ENCODE data around the gene APOD. TPM values are rescaled to one million over a fixed set of nuclear protein-coding genes. Genes with fewer than 3 reads are reported as not detected.
"Not testable (repeated sequence)": the region's sequence is repeated elsewhere in the genome, so short reads cannot be mapped to it uniquely, and the experiment has no call there.

The APOD gene
- total and polyA plus RNA-seq, 2 of the 8 experiments (the other 6 are each of a cell fraction or from before 2014, with no cell fraction given): not detected

DNA sequence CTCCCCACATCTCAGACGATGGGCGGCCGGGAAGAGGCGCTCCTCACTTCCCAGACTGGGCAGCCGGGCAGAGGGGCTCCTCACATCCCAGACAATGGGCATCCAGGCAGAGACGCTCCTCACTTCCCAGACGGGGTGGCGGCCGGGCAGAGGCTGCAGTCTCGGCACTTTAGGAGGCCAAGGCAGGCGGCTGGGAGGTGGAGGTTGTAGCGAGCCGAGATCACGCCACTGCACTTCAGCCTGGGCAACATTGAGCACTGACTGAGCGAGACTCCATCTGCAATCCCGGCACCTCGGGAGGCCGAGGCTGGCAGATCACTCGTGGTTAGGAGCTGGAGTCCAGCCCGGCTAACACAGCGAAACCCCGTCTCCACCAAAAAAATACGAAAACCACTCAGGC lies 16.2 kb upstream of the APOD start:
- FAIRE-seq; H3K56ac ChIP-seq (replicated peaks; ENCODE audit: insufficient read length, low read depth, low read length); H3K27me3 ChIP-seq (replicated peaks in 1 of 4; ENCODE audit: control insufficient read depth in 3 of 4, extremely low read depth in 1 of 4, insufficient read depth in 3 of 4, low read length in 3 of 4); H3K9ac ChIP-seq (replicated peaks in 1 of 4; ENCODE audit: extremely low read depth in 1 of 4, low read depth in 3 of 4, low read length in 3 of 4); H4K91ac ChIP-seq (replicated peaks; ENCODE audit: insufficient read length, low read length); POLR2A ChIA-PET (ENCODE audit: partially characterized antibody); H3K4me2 ChIP-seq (ENCODE audit: insufficient read depth in 1 of 2, low read depth in 2 of 2, low read length in 2 of 2); H3K4ac ChIP-seq (replicated peaks; ENCODE audit: insufficient read length, low read depth, low read length); H2BK120ac ChIP-seq (replicated peaks; ENCODE audit: low read depth, low read length); H2BK20ac ChIP-seq (ENCODE audit: low read length); H2AFZ ChIP-seq (ENCODE audit: low read length); H3K18ac ChIP-seq (ENCODE audit: extremely low read depth, low read length); H4K5ac ChIP-seq (ENCODE audit: insufficient read length, low read depth, low read length); H3K79me2 ChIP-seq (ENCODE audit: control insufficient read depth in 1 of 2, insufficient read depth in 2 of 2, low read length in 2 of 2); H2AK5ac ChIP-seq (ENCODE audit: low read depth, low read length); DNase-seq (ENCODE audit: low read depth in 1 of 2, low spot score in 2 of 2); CTCF ChIA-PET (ENCODE audit: partially characterized antibody); H4K20me1 ChIP-seq (replicated peaks in 1 of 2; ENCODE audit: control insufficient read depth in 1 of 2, insufficient read depth in 2 of 2, low read length in 2 of 2); H3K79me1 ChIP-seq (ENCODE audit: low read depth, low read length); H3K23me2 ChIP-seq (ENCODE audit: low read depth, low read length); H3K36me3 ChIP-seq (ENCODE audit: control insufficient read depth in 2 of 4, insufficient read depth in 4 of 4, low read length in 3 of 4); H3K4me1 ChIP-seq (replicated peaks in 1 of 4; ENCODE audit: control insufficient read depth in 3 of 4, insufficient read depth in 4 of 4, low read length in 3 of 4); H3K27ac ChIP-seq (ENCODE audit: low read depth, low read length); H2BK5ac ChIP-seq (ENCODE audit: low read depth, low read length); H2BK12ac ChIP-seq (ENCODE audit: low read depth, low read length); H2BK15ac ChIP-seq (ENCODE audit: low read length); H4K8ac ChIP-seq (ENCODE audit: extremely low read depth, insufficient read depth, low read length); H3K14ac ChIP-seq (ENCODE audit: insufficient read length); H3K4me3 ChIP-seq (ENCODE audit: extremely low read depth in 1 of 4, insufficient read depth in 2 of 4, low read depth in 3 of 4, low read length in 4 of 4); H3K23ac ChIP-seq (ENCODE audit: insufficient read length): not testable (repeated sequence)
- 96% methylated on average over 14 of the region's 23 CpGs; no CpG with 5 or more reads in 1 of the 2 experiments for WGBS, 2 experiments (ENCODE audit: extremely low coverage in 1 of 2, insufficient coverage in 1 of 2, insufficient read length in 1 of 2, insufficient replicate concordance in 2 of 2, low coverage in 1 of 2, low lambda C conversion rate in 2 of 2, missing lambda C conversion rate in 1 of 2)
- H3K9me3 ChIP-seq (ENCODE audit: insufficient read depth in 2 of 2, low read depth in 1 of 2, low read length in 1 of 2): peaks cover 18 to 23% of the 10 kb centered on the region in 2 experiments; a peak in 3 of 4 replicates

DNA sequence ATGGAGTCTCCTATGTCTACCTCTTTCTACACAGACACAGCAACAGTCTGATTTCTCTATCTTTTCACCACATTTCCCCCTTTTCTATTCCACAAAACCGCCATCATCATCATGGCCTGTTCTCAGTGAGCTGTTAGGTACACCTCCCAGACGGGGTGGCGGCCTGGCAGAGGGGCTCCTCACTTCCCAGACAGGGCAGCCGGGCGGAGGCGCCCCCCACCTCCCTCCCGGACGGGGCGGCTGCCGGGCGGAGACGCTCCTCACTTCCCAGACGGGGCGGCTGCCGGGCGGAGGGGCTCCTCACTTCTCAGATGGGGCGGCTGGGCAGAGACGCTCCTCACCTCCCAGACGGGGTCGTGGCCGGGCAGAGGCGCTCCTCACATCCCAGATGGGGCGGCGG lies 15.8 kb upstream of the APOD start:
- H4K20me1 ChIP-seq (replicated peaks in 1 of 2; ENCODE audit: control insufficient read depth in 1 of 2, insufficient read depth in 2 of 2, low read length in 2 of 2); H2AFZ ChIP-seq (ENCODE audit: low read length); H2AK5ac ChIP-seq (ENCODE audit: low read depth, low read length); H2BK20ac ChIP-seq (ENCODE audit: low read length); H3K4me2 ChIP-seq (ENCODE audit: insufficient read depth in 1 of 2, low read depth in 2 of 2, low read length in 2 of 2); H3K23ac ChIP-seq (ENCODE audit: insufficient read length); H2BK5ac ChIP-seq (ENCODE audit: low read depth, low read length); H3K9ac ChIP-seq (replicated peaks in 1 of 4; ENCODE audit: extremely low read depth in 1 of 4, low read depth in 3 of 4, low read length in 3 of 4); H4K8ac ChIP-seq (ENCODE audit: extremely low read depth, insufficient read depth, low read length); H3K4me1 ChIP-seq (replicated peaks in 1 of 4; ENCODE audit: control insufficient read depth in 3 of 4, insufficient read depth in 4 of 4, low read length in 3 of 4); H3K79me2 ChIP-seq (ENCODE audit: control insufficient read depth in 1 of 2, insufficient read depth in 2 of 2, low read length in 2 of 2); FAIRE-seq; H3K27ac ChIP-seq (ENCODE audit: low read depth, low read length); DNase-seq (ENCODE audit: low read depth in 1 of 2, low spot score in 2 of 2); H2BK120ac ChIP-seq (replicated peaks; ENCODE audit: low read depth, low read length); H3K23me2 ChIP-seq (ENCODE audit: low read depth, low read length); H3K27me3 ChIP-seq (replicated peaks in 1 of 4; ENCODE audit: control insufficient read depth in 3 of 4, extremely low read depth in 1 of 4, insufficient read depth in 3 of 4, low read length in 3 of 4); POLR2A ChIA-PET (ENCODE audit: partially characterized antibody); H3K18ac ChIP-seq (ENCODE audit: extremely low read depth, low read length); H2BK15ac ChIP-seq (ENCODE audit: low read length); H3K79me1 ChIP-seq (ENCODE audit: low read depth, low read length); H2BK12ac ChIP-seq (ENCODE audit: low read depth, low read length); H3K36me3 ChIP-seq (ENCODE audit: control insufficient read depth in 2 of 4, insufficient read depth in 4 of 4, low read length in 3 of 4); H4K91ac ChIP-seq (replicated peaks; ENCODE audit: insufficient read length, low read length); H3K4me3 ChIP-seq (ENCODE audit: extremely low read depth in 1 of 4, insufficient read depth in 2 of 4, low read depth in 3 of 4, low read length in 4 of 4); H3K4ac ChIP-seq (replicated peaks; ENCODE audit: insufficient read length, low read depth, low read length); CTCF ChIA-PET (ENCODE audit: partially characterized antibody); H4K5ac ChIP-seq (ENCODE audit: insufficient read length, low read depth, low read length); H3K14ac ChIP-seq (ENCODE audit: insufficient read length); H3K56ac ChIP-seq (replicated peaks; ENCODE audit: insufficient read length, low read depth, low read length): not testable (repeated sequence)
- H3K9me3 ChIP-seq (ENCODE audit: insufficient read depth in 2 of 2, low read depth in 1 of 2, low read length in 1 of 2): peaks cover 17 to 20% of the 10 kb centered on the region in 2 experiments; a peak in 3 of 4 replicates
- 95% methylated on average over 2 of the region's 24 CpGs; no CpG with 5 or more reads in 1 of the 2 experiments for WGBS, 2 experiments (ENCODE audit: extremely low coverage in 1 of 2, insufficient coverage in 1 of 2, insufficient read length in 1 of 2, insufficient replicate concordance in 2 of 2, low coverage in 1 of 2, low lambda C conversion rate in 2 of 2, missing lambda C conversion rate in 1 of 2)
